PC-3 (cell line): Measurements from ENCODE around the gene PIM1.

ENCODE experiments used
- CTCF ChIP-seq: fragments of 300-600 bp; sonication (generic); conservative IDR thresholded peaks from 2 replicates; pipeline ENCODE4 v1.5.1; 2017; ENCODE audit warnings: antibody characterized with exemption, low read depth, mild to moderate bottlenecking, low read length
- EZH2 ChIP-seq: fragments of 300-600 bp; sonication (generic); IDR thresholded peaks from one replicate; pipeline ENCODE4 v1.6.1; 2017; ENCODE audit warnings: antibody characterized with exemption, mild to moderate bottlenecking, low read length; ENCODE audit not compliant: unreplicated experiment
- EZH2phosphoT487 ChIP-seq: fragments of 300-600 bp; sonication (generic); IDR thresholded peaks from 2 replicates; pipeline ENCODE4 v1.6.1; 2018; ENCODE audit warnings: mild to moderate bottlenecking, antibody characterized with exemption, low read length, borderline replicate concordance

GRCh38 chr6:37218511-37218910 is 48.6 kb downstream of the PIM1 start:
- TF ChIP-seq CTCF (no peak), EZH2phosphoT487 (no peak), EZH2 (no peak)
